WTC11 (cell line): ENCODE results near the gene CNOT9.

Experiments
- CREB1 ChIP-seq: sonication (generic); formaldehyde crosslinking; IDR thresholded peaks from 2 replicates; pipeline ENCODE4 v1.8.0; 2023; ENCODE audit warnings: mild to moderate bottlenecking, missing genetic modification reagents
- JUN ChIP-seq: sonication (generic); formaldehyde crosslinking; IDR thresholded peaks from 2 replicates; pipeline ENCODE4 v1.8.0; 2023; ENCODE audit warnings: mild to moderate bottlenecking, missing genetic modification reagents
- NFYB ChIP-seq: sonication (generic); formaldehyde crosslinking; conservative IDR thresholded peaks from 2 replicates; pipeline ENCODE4 v1.8.0; 2022; ENCODE audit warnings: low read depth, missing genetic modification reagents
- SOX15 ChIP-seq: fragments of 250-450 bp; sonication (Bioruptor Pico); IDR thresholded peaks from 2 replicates; pipeline ENCODE4 v1.9.0; 2021; ENCODE audit warnings: mild to moderate bottlenecking
- ZNF232 ChIP-seq: sonication (generic); formaldehyde crosslinking; IDR thresholded peaks from 2 replicates; pipeline ENCODE4 v1.8.0; 2022; ENCODE audit warnings: mild to moderate bottlenecking, missing genetic modification reagents
- TF ChIP-seq, protein P1 (sequence below): fragments of 200-600 bp; IDR thresholded peaks from 2 replicates; pipeline ENCODE4 v1.8.0; 2022; ENCODE audit warnings: antibody characterized with exemption
- TF ChIP-seq, protein P2 (sequence below): fragments of 250-450 bp; sonication (Bioruptor Pico); IDR thresholded peaks from 2 replicates; pipeline ENCODE4 v1.9.0; 2021; ENCODE audit warnings: mild to moderate bottlenecking

DNA sequence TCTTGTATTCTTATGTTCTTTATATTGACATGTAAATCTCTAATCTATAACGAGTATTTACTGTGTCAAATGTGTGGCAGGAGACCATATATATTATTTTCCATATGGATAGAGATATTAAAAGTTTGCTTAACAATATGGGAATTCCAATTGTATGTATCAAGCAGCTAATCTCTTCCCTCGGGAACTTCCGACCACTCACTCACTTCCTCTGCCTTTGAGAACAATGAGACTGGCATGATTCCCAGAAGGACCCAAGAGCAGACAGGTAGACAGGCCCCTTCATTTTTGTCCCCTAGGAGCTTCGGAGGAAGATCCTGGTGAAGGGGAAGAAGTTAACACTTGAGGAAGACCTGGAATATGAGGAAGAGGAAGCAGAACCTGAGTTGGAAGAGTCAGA, 63.2 kb downstream of the CNOT9 start:
- TF ChIP-seq NFYB (CRISPR knock-in tag) (no peak), CREB1 (CRISPR knock-in tag) (no peak), JUN (CRISPR knock-in tag) (no peak), ZNF232 (no peak), SOX15 (CRISPR knock-in tag) (no peak)
- TF ChIP-seq, protein P1, sequence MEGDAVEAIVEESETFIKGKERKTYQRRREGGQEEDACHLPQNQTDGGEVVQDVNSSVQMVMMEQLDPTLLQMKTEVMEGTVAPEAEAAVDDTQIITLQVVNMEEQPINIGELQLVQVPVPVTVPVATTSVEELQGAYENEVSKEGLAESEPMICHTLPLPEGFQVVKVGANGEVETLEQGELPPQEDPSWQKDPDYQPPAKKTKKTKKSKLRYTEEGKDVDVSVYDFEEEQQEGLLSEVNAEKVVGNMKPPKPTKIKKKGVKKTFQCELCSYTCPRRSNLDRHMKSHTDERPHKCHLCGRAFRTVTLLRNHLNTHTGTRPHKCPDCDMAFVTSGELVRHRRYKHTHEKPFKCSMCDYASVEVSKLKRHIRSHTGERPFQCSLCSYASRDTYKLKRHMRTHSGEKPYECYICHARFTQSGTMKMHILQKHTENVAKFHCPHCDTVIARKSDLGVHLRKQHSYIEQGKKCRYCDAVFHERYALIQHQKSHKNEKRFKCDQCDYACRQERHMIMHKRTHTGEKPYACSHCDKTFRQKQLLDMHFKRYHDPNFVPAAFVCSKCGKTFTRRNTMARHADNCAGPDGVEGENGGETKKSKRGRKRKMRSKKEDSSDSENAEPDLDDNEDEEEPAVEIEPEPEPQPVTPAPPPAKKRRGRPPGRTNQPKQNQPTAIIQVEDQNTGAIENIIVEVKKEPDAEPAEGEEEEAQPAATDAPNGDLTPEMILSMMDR = no peak
- TF ChIP-seq, protein P2, sequence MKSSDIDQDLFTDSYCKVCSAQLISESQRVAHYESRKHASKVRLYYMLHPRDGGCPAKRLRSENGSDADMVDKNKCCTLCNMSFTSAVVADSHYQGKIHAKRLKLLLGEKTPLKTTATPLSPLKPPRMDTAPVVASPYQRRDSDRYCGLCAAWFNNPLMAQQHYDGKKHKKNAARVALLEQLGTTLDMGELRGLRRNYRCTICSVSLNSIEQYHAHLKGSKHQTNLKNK = no peak
